Parathyroid adenoma (tissue), 2 donors: ENCODE results near the gene CSE1L.
"Not testable (repeated sequence)": the region's sequence is repeated elsewhere in the genome, so short reads cannot be mapped to it uniquely, and the experiment has no call there.

Source experiments
- H2AFZ ChIP-seq: fragments of 300-600 bp; sonication (generic); one replicate; pipeline ENCODE4 v1.7.0; 2017; ENCODE audit warnings: antibody characterized with exemption, mild to moderate bottlenecking
- H3K27ac ChIP-seq: fragments of 300-600 bp; sonication (generic); one replicate; pipeline ENCODE4 v1.7.0; 2017
- H3K27me3 ChIP-seq: fragments of 300-600 bp; sonication (generic); one replicate; pipeline ENCODE4 v1.7.0; 2017; ENCODE audit warnings: low read length; ENCODE audit not compliant: control insufficient read depth, insufficient read depth
- H3K36me3 ChIP-seq: fragments of 300-600 bp; sonication (generic); one replicate; pipeline ENCODE4 v1.7.0; 2017; ENCODE audit warnings: low read length; ENCODE audit not compliant: control insufficient read depth, insufficient read depth
- H3K4me1 ChIP-seq: fragments of 300-600 bp; sonication (generic); one replicate; pipeline ENCODE4 v1.7.0; 2017; ENCODE audit warnings: control low read depth
- H3K4me2 ChIP-seq: fragments of 300-600 bp; sonication (generic); one replicate; pipeline ENCODE4 v1.7.0; 2017; ENCODE audit warnings: low read length
- H3K4me3 ChIP-seq: fragments of 300-600 bp; sonication (generic); one replicate; pipeline ENCODE4 v1.7.0; 2017; ENCODE audit warnings: low read depth, low read length
- H3K79me2 ChIP-seq: fragments of 300-600 bp; sonication (generic); one replicate; pipeline ENCODE4 v1.7.0; 2017; ENCODE audit warnings: control low read depth
- H3K9ac ChIP-seq: fragments of 300-600 bp; sonication (generic); one replicate; pipeline ENCODE4 v1.7.0; 2017; ENCODE audit warnings: mild to moderate bottlenecking
- H3K9me3 ChIP-seq: fragments of 300-600 bp; sonication (generic); one replicate; pipeline ENCODE4 v1.7.0; 2017; ENCODE audit warnings: low read length; ENCODE audit not compliant: control insufficient read depth
- TF ChIP-seq, protein P1 (sequence below): fragments of 300-600 bp; sonication (generic); IDR thresholded peaks from one replicate; pipeline ENCODE4 v1.7.0; 2017; ENCODE audit warnings: antibody characterized with exemption, mild to moderate bottlenecking
- donor health status: primary hyperparathyroidism.

Gene CSE1L

DNA sequence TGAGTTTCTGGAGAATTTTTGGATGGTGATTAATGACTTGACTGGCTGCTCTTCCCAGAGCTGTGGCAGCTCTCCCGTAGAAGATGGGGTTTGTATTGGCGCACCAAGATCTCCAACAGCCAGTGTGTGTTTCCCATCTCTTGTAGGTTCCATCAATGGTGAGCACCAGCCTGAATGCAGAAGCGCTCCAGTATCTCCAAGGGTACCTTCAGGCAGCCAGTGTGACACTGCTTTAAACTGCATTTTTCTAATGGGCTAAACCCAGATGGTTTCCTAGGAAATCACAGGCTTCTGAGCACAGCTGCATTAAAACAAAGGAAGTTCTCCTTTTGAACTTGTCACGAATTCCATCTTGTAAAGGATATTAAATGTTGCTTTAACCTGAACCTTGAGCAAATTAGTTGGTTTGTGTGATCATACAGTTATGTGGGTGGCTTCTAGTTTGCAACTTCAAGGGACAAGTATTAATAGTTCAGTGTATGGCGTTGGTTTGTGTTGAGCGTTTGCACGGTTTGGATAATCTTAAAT lies 50.2 kb downstream of the CSE1L start:
- Histone ChIP-seq H3K36me3 (no peaks in the 10 kb centered on the region), H3K79me2 (no peaks in the 10 kb centered on the region)
- TF ChIP-seq, protein P1, sequence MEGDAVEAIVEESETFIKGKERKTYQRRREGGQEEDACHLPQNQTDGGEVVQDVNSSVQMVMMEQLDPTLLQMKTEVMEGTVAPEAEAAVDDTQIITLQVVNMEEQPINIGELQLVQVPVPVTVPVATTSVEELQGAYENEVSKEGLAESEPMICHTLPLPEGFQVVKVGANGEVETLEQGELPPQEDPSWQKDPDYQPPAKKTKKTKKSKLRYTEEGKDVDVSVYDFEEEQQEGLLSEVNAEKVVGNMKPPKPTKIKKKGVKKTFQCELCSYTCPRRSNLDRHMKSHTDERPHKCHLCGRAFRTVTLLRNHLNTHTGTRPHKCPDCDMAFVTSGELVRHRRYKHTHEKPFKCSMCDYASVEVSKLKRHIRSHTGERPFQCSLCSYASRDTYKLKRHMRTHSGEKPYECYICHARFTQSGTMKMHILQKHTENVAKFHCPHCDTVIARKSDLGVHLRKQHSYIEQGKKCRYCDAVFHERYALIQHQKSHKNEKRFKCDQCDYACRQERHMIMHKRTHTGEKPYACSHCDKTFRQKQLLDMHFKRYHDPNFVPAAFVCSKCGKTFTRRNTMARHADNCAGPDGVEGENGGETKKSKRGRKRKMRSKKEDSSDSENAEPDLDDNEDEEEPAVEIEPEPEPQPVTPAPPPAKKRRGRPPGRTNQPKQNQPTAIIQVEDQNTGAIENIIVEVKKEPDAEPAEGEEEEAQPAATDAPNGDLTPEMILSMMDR, result no peak

DNA sequence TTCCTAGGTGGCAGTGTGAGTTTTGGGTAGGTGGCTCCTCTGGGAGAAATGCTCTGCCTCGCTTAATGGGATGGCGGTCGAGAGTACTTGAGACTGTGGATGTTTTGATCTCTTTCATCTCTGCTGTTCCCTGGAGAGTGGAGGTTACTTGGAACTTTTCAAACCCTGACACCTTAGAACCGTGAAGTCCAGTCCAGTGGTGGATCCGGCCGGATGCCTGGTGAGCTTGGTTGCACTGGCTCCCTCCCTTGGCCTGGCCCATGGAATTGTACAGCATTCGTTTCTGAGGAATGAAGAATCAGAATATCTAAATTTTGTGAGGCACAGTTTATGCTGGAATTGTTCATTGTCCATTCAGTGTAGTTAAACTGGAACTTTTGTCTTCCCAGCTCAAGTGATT lies 51.0 kb downstream of the CSE1L start:
- Histone ChIP-seq H3K4me3 (no peak overlapping the region), H3K27me3 (no peaks in the 10 kb centered on the region), H3K4me1 (no peaks in the 10 kb centered on the region), H3K9me3 (no peaks in the 10 kb centered on the region), H3K9ac (no peak overlapping the region), H3K27ac (no peak overlapping the region), H3K36me3 (no peaks in the 10 kb centered on the region), H3K4me2 (no peak overlapping the region), H2AFZ (no peak overlapping the region), H3K79me2 (no peaks in the 10 kb centered on the region)
- TF ChIP-seq, protein P1, result no peak

More for the DNA sequence above, 50.2 kb downstream of the CSE1L start:
- no peaks in the 10 kb centered on the region for H3K4me1 ChIP-seq
- H2AFZ ChIP-seq, result no peak overlapping the region
- H3K27me3 ChIP-seq, result no peaks in the 10 kb centered on the region
- H3K9ac ChIP-seq, result no peak overlapping the region
- no peak overlapping the region for H3K4me2 ChIP-seq
- no peaks in the 10 kb centered on the region for H3K9me3 ChIP-seq
- H3K27ac ChIP-seq, result no peak overlapping the region
- H3K4me3 ChIP-seq, result no peak overlapping the region

DNA sequence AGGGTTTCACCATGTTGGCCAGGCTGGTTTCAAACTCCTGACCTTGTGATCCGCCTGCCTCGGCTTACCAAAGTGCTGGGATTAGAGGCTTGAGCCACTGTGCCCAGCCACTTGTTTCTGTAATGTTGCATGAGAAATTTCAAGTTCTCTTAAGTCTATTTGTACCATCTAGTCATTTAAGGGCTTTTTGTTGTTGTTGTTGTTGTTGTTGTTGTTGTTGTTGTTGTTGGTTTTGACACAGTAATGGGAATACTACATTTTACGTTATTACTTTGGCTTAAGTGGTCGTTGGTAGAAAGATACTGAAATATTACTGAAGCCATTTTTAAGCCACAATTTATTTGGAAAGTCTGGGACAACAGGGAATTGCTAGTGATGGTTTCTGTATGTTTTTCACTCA lies 52.0 kb downstream of the CSE1L start:
- no peaks in the 10 kb centered on the region for H3K4me1 ChIP-seq
- no peak overlapping the region for H3K4me2 ChIP-seq
- H3K27me3 ChIP-seq, result no peaks in the 10 kb centered on the region
- no peak overlapping the region for H3K4me3 ChIP-seq
- TF ChIP-seq, protein P1, result no peak
- no peaks in the 10 kb centered on the region for H3K36me3 ChIP-seq
- no peak overlapping the region for H3K27ac ChIP-seq
- H3K9ac ChIP-seq, result no peak overlapping the region
- no peaks in the 10 kb centered on the region for H3K79me2 ChIP-seq
- no peak overlapping the region for H2AFZ ChIP-seq
- no peaks in the 10 kb centered on the region for H3K9me3 ChIP-seq

DNA sequence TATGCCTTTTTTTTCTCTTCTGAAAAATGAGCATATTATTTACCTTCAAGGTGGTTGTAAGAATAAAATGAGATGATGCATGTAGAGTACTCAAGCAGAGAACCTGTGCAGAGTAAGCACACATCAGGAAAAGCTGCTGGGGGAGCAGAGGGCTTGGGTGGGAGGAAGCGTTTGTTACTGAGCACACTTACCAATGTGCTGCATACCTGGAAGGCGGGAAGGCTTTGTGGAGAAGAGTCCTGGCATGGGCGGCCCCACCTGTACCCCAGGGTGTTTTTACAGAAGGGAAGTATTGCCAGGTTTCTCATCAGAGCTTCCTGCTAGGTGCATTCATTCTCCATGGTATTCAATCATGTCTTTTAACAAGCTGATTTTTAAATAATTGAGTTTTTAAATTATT lies 52.9 kb downstream of the CSE1L start:
- TF ChIP-seq, protein P1, result no peak
- H3K9ac ChIP-seq, result no peak overlapping the region
- H3K4me3 ChIP-seq, result no peak overlapping the region
- H3K79me2 ChIP-seq, result no peaks in the 10 kb centered on the region
- no peak overlapping the region for H3K27ac ChIP-seq
- no peaks in the 10 kb centered on the region for H3K27me3 ChIP-seq
- no peak overlapping the region for H3K4me2 ChIP-seq
- H2AFZ ChIP-seq, result no peak overlapping the region
- no peaks in the 10 kb centered on the region for H3K4me1 ChIP-seq
- no peaks in the 10 kb centered on the region for H3K9me3 ChIP-seq
- H3K36me3 ChIP-seq, result no peaks in the 10 kb centered on the region

DNA sequence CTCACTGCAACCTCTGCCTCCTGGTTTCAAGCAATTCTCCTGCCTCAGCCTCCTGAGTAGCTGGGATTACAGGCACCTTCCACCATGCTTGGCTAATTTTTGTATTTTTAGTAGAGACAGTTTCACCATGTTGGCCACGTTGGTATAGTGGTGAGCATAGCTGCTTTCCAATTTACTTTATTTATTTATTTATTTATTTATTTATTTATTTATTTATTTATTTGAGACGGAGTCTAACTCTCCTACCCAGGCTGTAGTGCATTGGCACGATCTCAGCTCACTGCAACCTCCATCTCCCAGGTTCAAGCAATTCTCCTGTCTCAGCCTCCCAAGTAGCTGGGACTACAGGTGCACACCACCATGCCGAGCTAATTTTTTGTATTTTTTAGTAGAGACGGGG lies 54.2 kb downstream of the CSE1L start:
- H3K27me3 ChIP-seq, H3K9ac ChIP-seq, H3K27ac ChIP-seq, H2AFZ ChIP-seq, H3K9me3 ChIP-seq, H3K4me1 ChIP-seq, H3K79me2 ChIP-seq, H3K4me2 ChIP-seq, H3K4me3 ChIP-seq, H3K36me3 ChIP-seq: not testable (repeated sequence)
